ENCODE data around the gene URB1.

GRCh38 chr21:32424191-32424535 lies 31.4 kb upstream of the URB1 start:
- TF ChIP-seq MAX (IDR thresholded peaks at IDR 0.05; ENCODE audit: insufficient read depth, insufficient read length) (no peak), CTCF (IDR thresholded peaks at IDR 0.05; ENCODE audit: extremely low read depth in 1 of 2, insufficient read depth in 1 of 2, low read depth in 1 of 2, low read length in 2 of 2) (no peak), POLR2A (IDR thresholded peaks at IDR 0.05; ENCODE audit: low read depth, low read length) (no peak), POLR2AphosphoS5 (IDR thresholded peaks at IDR 0.05; ENCODE audit: insufficient read depth, low read depth, low read length) (no peak), JUN (IDR thresholded peaks at IDR 0.05; ENCODE audit: borderline replicate concordance, insufficient read depth, insufficient read length, low read depth) (no peak), EZH2 (IDR thresholded peaks at IDR 0.05; ENCODE audit: borderline replicate concordance, low read depth, low read length, severe bottlenecking) (no peak)

All from endothelial cell of umbilical vein (primary cell).